ENCODE results near the gene TAF4.
"Not testable (repeated sequence)": the region's sequence is repeated elsewhere in the genome, so short reads cannot be mapped to it uniquely, and the experiment has no call there.

Gene TAF4

DNA sequence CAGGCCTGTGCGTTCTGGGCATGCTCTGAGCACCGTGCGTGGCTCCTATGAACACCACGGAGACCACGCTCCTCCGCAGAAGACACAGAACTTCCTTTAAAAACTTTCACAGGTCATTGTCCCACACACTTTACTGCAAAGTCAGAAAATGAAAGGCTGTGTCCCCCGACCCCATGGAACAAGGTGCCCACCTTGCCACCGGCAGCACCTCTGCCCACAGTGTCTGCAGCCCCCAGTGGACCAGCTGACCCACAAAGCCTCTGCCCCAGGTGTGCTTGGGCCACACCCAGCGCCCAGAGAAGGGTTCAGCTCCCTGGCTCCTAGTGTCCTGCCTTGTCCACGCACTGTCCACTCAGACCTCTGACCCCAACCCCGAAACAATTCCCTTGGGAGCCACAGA is 8.7 kb downstream of the TAF4 start (continued):
- TF ChIP-seq, protein P1, sequence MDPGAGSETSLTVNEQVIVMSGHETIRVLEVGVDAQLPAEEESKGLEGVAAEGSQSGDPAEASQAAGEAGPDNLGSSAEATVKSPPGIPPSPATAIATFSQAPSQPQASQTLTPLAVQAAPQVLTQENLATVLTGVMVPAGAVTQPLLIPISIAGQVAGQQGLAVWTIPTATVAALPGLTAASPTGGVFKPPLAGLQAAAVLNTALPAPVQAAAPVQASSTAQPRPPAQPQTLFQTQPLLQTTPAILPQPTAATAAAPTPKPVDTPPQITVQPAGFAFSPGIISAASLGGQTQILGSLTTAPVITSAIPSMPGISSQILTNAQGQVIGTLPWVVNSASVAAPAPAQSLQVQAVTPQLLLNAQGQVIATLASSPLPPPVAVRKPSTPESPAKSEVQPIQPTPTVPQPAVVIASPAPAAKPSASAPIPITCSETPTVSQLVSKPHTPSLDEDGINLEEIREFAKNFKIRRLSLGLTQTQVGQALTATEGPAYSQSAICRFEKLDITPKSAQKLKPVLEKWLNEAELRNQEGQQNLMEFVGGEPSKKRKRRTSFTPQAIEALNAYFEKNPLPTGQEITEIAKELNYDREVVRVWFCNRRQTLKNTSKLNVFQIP (CRISPR knock-in tag; IDR thresholded peaks at IDR 0.05; ENCODE audit: borderline replicate concordance, low read depth): no peak

DNA sequence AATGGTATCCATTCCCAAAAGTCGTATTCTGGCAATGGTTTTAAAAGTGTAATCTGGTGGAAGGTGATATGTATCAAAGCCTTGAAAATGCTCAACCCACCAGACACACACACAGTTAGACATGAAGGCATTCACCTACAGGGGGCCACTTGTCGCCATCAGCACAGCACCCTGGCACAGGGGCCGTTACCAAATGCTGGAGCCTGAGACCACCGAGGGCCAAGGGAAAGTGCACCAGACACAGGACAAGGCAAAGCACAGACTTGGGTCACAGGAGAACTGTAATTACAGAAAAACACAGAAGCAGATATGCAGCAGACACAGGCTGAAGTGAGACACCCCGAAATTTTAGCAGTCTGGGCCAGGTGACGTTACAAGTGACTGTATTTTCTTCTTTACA is 9.3 kb downstream of the TAF4 start:
- TF ChIP-seq, protein P2, sequence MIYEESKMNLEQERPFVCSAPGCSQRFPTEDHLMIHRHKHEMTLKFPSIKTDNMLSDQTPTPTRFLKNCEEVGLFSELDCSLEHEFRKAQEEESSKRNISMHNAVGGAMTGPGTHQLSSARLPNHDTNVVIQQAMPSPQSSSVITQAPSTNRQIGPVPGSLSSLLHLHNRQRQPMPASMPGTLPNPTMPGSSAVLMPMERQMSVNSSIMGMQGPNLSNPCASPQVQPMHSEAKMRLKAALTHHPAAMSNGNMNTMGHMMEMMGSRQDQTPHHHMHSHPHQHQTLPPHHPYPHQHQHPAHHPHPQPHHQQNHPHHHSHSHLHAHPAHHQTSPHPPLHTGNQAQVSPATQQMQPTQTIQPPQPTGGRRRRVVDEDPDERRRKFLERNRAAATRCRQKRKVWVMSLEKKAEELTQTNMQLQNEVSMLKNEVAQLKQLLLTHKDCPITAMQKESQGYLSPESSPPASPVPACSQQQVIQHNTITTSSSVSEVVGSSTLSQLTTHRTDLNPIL (CRISPR knock-in tag; IDR thresholded peaks at IDR 0.05; ENCODE audit: low read depth): no peak
- TF ChIP-seq, protein P3, sequence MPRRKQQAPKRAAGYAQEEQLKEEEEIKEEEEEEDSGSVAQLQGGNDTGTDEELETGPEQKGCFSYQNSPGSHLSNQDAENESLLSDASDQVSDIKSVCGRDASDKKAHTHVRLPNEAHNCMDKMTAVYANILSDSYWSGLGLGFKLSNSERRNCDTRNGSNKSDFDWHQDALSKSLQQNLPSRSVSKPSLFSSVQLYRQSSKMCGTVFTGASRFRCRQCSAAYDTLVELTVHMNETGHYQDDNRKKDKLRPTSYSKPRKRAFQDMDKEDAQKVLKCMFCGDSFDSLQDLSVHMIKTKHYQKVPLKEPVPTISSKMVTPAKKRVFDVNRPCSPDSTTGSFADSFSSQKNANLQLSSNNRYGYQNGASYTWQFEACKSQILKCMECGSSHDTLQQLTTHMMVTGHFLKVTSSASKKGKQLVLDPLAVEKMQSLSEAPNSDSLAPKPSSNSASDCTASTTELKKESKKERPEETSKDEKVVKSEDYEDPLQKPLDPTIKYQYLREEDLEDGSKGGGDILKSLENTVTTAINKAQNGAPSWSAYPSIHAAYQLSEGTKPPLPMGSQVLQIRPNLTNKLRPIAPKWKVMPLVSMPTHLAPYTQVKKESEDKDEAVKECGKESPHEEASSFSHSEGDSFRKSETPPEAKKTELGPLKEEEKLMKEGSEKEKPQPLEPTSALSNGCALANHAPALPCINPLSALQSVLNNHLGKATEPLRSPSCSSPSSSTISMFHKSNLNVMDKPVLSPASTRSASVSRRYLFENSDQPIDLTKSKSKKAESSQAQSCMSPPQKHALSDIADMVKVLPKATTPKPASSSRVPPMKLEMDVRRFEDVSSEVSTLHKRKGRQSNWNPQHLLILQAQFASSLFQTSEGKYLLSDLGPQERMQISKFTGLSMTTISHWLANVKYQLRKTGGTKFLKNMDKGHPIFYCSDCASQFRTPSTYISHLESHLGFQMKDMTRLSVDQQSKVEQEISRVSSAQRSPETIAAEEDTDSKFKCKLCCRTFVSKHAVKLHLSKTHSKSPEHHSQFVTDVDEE (CRISPR knock-in tag; IDR thresholded peaks at IDR 0.05): no peak
- ATAC-seq: no peak

DNA sequence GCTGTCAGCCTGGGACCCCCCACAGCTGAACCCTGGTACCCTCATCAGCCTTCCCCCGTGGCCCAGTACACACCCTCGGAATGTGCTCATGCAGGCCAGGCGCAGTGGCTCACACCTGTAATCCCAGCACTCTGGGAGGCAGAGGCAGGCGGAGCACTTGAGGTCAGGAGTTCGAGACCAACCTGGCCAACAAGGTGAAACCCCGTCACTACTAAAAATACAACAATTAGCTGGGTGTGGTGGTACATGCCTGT is 9.9 kb downstream of the TAF4 start:
- ATAC-seq: not testable (repeated sequence)

DNA sequence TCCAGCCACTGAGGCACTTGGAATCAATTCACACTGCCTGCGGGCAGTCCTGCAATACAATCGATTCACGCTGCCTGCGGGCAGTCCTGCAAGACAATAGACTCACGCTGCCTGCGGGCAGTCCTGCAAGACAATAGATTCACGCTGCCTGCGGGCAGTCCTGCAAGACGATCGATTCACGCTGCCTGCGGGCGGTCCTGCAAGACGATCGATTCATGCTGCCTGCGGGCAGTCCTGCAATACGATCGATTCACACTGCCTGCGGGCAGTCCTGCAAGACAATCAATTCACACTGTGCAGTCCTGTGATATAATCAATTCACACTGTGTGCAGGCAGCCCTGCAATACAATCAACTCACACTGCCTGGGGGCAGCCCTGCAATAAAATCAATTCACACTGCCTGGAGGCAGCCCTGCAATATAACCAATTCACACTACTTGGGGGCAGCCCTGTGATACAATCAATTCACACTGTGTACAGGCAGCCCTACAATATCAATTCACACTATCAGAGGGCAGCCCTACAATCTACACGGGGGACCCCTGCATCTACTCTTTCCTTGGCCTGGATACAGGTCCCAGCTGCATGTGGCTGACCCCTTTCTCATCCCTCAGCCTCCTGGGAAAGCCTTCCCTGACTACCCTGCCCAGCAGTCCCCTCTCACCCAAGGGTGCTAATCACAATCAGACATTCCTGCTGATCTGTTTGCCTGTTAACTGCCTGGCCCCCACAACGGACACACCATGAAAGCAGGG is 10.4 kb downstream of the TAF4 start:
- ATAC-seq: no peak
- no peak for TF ChIP-seq OSR1 (CRISPR knock-in tag; IDR thresholded peaks at IDR 0.05)

DNA sequence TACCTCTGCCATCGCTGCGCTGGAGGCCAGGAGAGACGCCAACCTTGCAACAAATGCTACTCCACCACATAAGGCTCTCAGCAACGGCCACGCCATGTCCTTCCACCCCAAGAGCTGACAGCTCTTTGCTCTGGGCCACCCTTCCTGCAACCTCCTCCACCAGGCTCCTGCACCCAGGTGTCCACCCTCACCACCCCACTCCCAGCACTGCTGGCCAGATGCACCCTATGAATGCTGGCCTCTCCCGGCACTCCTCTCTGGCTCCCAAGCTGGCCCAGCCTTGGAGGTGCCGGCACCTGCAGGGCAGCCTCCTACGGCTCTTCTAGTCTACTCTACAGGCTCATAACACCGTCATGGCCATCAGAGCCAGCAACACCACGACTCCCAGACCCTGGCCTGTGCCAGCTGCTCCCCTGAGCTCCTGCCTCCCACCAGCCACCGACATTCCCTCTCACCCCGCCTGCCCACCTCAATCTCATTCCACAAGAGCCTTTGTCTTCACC is 11.2 kb downstream of the TAF4 start:
- ATAC-seq: no peak
- TF ChIP-seq ZNF8 (CRISPR knock-in tag; IDR thresholded peaks at IDR 0.05) (no peak), SNAI2 (CRISPR knock-in tag; IDR thresholded peaks at IDR 0.05) (no peak), ZC3H10 (CRISPR knock-in tag; IDR thresholded peaks at IDR 0.05) (no peak), OSR1 (CRISPR knock-in tag; IDR thresholded peaks at IDR 0.05) (no peak), TCF4 (CRISPR knock-in tag; IDR thresholded peaks at IDR 0.05; ENCODE audit: borderline replicate concordance) (no peak), RARB (CRISPR knock-in tag; IDR thresholded peaks at IDR 0.05) (no peak), ZFP3 (CRISPR knock-in tag; IDR thresholded peaks at IDR 0.05) (no peak), ESRRG (CRISPR knock-in tag; IDR thresholded peaks at IDR 0.05) (no peak), ZNF70 (CRISPR knock-in tag; IDR thresholded peaks at IDR 0.05) (no peak), ARNTL (CRISPR knock-in tag; IDR thresholded peaks at IDR 0.05; ENCODE audit: borderline replicate concordance, low read depth) (no peak), PPARA (CRISPR knock-in tag; IDR thresholded peaks at IDR 0.05; ENCODE audit: borderline replicate concordance) (no peak), GLIS3 (CRISPR knock-in tag; IDR thresholded peaks at IDR 0.05) (no peak), ZNF565 (CRISPR knock-in tag; conservative IDR thresholded peaks at IDR 0.05; ENCODE audit: low read depth) (no peak)
- TF ChIP-seq, protein P3 (CRISPR knock-in tag; IDR thresholded peaks at IDR 0.05): no peak
- TF ChIP-seq, protein P1 (CRISPR knock-in tag; IDR thresholded peaks at IDR 0.05; ENCODE audit: borderline replicate concordance, low read depth): no peak
